Measurements from ENCODE around the gene MAPKAPK3. TPM values are rescaled to one million over a fixed set of nuclear protein-coding genes. Genes with fewer than 3 reads are reported as not detected.

Gene MAPKAPK3
- total RNA-seq, 1 donor from 2014 or later, result 37.0 TPM

GRCh38 chr3:50612970-50613846, 3.7 kb upstream of the MAPKAPK3 start:
- Mint-ChIP-seq H3K27ac (ENCODE audit: unreplicated experiment) (no peak overlapping the region), H3K36me3 (ENCODE audit: low read depth) (no peaks in the 10 kb centered on the region), H3K4me3 (peak overlapping the region; percentile 88), H3K27me3 (ENCODE audit: low read depth) (peaks cover 9% of the 10 kb centered on the region), H3K9me3 (no peaks in the 10 kb centered on the region), H3K4me1 (peaks cover 36% of the 10 kb centered on the region)
- no peak for DNase-seq (ENCODE audit: low read depth, low spot score)
- no peak for TF ChIP-seq CTCF (conservative IDR thresholded peaks at IDR 0.05)

- no peak for DNase-seq (ENCODE audit: low read depth, low spot score)
- peaks cover 9% of the 10 kb centered on the region for H3K27me3 Mint-ChIP-seq (ENCODE audit: low read depth)
- H3K36me3 Mint-ChIP-seq (ENCODE audit: low read depth), result no peaks in the 10 kb centered on the region
- peak overlapping the region; percentile 93 for H3K4me3 Mint-ChIP-seq
- TF ChIP-seq CTCF (conservative IDR thresholded peaks at IDR 0.05), result no peak
- peaks cover 36% of the 10 kb centered on the region for H3K4me1 Mint-ChIP-seq
- no peak overlapping the region for H3K27ac Mint-ChIP-seq (ENCODE audit: unreplicated experiment)
- H3K9me3 Mint-ChIP-seq, result no peaks in the 10 kb centered on the region
These were observed 1.8 kb upstream of the MAPKAPK3 start for GRCh38 chr3:50615190-50615589.

GRCh38 chr3:50616003-50616769, 765 bp upstream of the MAPKAPK3 start:
- peak overlapping the region; percentile 93 for H3K4me3 Mint-ChIP-seq
- peak; percentile 99 for TF ChIP-seq CTCF (conservative IDR thresholded peaks at IDR 0.05)
- H3K27ac Mint-ChIP-seq (ENCODE audit: unreplicated experiment), result no peak overlapping the region
- H3K27me3 Mint-ChIP-seq (ENCODE audit: low read depth), result peaks cover 9% of the 10 kb centered on the region
- H3K4me1 Mint-ChIP-seq, result peaks cover 29% of the 10 kb centered on the region
- no peaks in the 10 kb centered on the region for H3K9me3 Mint-ChIP-seq
- H3K36me3 Mint-ChIP-seq (ENCODE audit: low read depth), result no peaks in the 10 kb centered on the region
- peak; percentile 78 for DNase-seq (ENCODE audit: low read depth, low spot score)

DNA sequence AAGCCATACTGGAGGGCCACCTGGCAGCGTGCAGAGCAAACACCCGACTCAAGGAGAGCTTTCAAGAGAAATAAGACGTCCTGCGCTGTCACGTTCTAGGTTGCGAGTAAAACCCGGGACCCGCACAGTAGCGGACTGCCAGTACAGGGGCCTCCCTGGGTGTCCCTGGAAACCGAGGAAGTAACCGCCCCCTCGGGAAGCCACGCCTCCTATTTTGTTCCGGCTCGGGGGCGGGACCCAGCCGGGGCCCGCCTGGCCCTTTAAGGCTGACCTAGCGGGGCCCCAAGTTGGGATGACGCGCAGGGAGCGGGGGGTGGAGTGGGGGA, 218 bp upstream of the MAPKAPK3 start:
- peaks cover 9% of the 10 kb centered on the region for H3K27me3 Mint-ChIP-seq (ENCODE audit: low read depth)
- no peaks in the 10 kb centered on the region for H3K9me3 Mint-ChIP-seq
- no peak overlapping the region for H3K27ac Mint-ChIP-seq (ENCODE audit: unreplicated experiment)
- no peaks in the 10 kb centered on the region for H3K36me3 Mint-ChIP-seq (ENCODE audit: low read depth)
- peaks cover 29% of the 10 kb centered on the region for H3K4me1 Mint-ChIP-seq
- H3K4me3 Mint-ChIP-seq, result peak overlapping the region; percentile 93
- peak; percentile 91 for DNase-seq (ENCODE audit: low read depth, low spot score)
- TF ChIP-seq CTCF (conservative IDR thresholded peaks at IDR 0.05), result no peak

GRCh38 chr3:50617911-50618481, 1.0 kb downstream of the MAPKAPK3 start:
- Mint-ChIP-seq H3K4me3 (peak overlapping the region; percentile 78), H3K27me3 (ENCODE audit: low read depth) (no peaks in the 10 kb centered on the region), H3K9me3 (no peaks in the 10 kb centered on the region), H3K27ac (ENCODE audit: unreplicated experiment) (no peak overlapping the region), H3K4me1 (peaks cover 17% of the 10 kb centered on the region), H3K36me3 (ENCODE audit: low read depth) (no peaks in the 10 kb centered on the region)
- TF ChIP-seq CTCF (conservative IDR thresholded peaks at IDR 0.05), result no peak
- DNase-seq (ENCODE audit: low read depth, low spot score), result no peak

Measured in neural crest cell (in vitro differentiated cells).